Endothelial cell of umbilical vein (primary cell): ENCODE measurements around the gene RNF130. TPM values are rescaled to one million over a fixed set of nuclear protein-coding genes. Genes with fewer than 3 reads are reported as not detected.

Experiments used
- BruUV-seq: library from RNA; stranded (reverse); fragments of 400-500 nt; replicated peaks from 2 replicates; lab custom pipeline; 2021; lab: Mats Ljungman, UMichigan
- CTCF ChIA-PET: fragments of 300-600, 350-600 bp; sonication (Branson Sonifier 250); formaldehyde crosslinking; loops from one replicate; lab custom pipeline; 2021; ENCODE audit warnings: antibody characterized with exemption, inconsistent platforms; lab: Charles Lee
- POLR2A ChIA-PET: fragments of 300-600, 350-600 bp; sonication (Branson Sonifier 250); formaldehyde crosslinking; loops from one replicate; lab custom pipeline; 2021; ENCODE audit warnings: antibody characterized with exemption, inconsistent platforms; lab: Charles Lee
- DNase-seq: peaks from one replicate; pipeline ENCODE4 v3.0.0-alpha.2; 2011; ENCODE audit warnings: low read depth, low spot score
- FAIRE-seq: peaks from 2 replicates; lab custom pipeline; 2011; peaks lifted over from hg19 to GRCh38; lab: Jason Lieb, UNC
- H2AFZ ChIP-seq: 2 replicates; pipeline ENCODE4 v1.6.0; 2012; ENCODE audit warnings: low read depth, low read length, control low read depth, inconsistent platforms
- H3K27ac ChIP-seq: 2 replicates; pipeline ENCODE4 v1.5.1; 2011; ENCODE audit warnings: low read depth, mild to moderate bottlenecking, control low read depth, low read length, moderate library complexity; ENCODE audit not compliant: insufficient read depth
- H3K27me3 ChIP-seq, 2 experiments: 2 replicates each; pipeline versions ENCODE4 v1.6.0 to v1.6.1; 2011; ENCODE audit warnings: low read length in 2 of 2, mixed read lengths in 1 of 2; ENCODE audit not compliant: control insufficient read depth in 2 of 2, insufficient read depth in 2 of 2
- H3K36me3 ChIP-seq, 2 experiments: 2 replicates in 1 of 2; 3 replicates in 1 of 2; pipeline ENCODE4 v1.5.1; 2011; ENCODE audit warnings: low read length in 2 of 2, mild to moderate bottlenecking in 1 of 2, moderate library complexity in 1 of 2; ENCODE audit not compliant: control insufficient read depth in 2 of 2, insufficient read depth in 2 of 2; ENCODE audit errors: extremely low read depth in 1 of 2
- H3K4me1 ChIP-seq: 3 replicates; pipeline ENCODE4 v1.5.1; 2011; ENCODE audit warnings: mild to moderate bottlenecking, low read length; ENCODE audit not compliant: control insufficient read depth, insufficient read depth; ENCODE audit errors: extremely low read depth
- H3K4me2 ChIP-seq: 2 replicates; pipeline ENCODE4 v1.6.1; 2011; ENCODE audit warnings: low read length, control low read depth, mixed read lengths; ENCODE audit not compliant: insufficient read depth
- H3K4me3 ChIP-seq, 3 experiments: fragments of 200-600 bp in 1 of 3; sonication (generic), shearing (Covaris generic) in 1 of 3; replicated peaks in 1 of 3; 2 replicates each; pipeline ENCODE4 v1.5.1; 2011 to 2016; ENCODE audit warnings: control low read depth in 3 of 3, low read length in 3 of 3, mild to moderate bottlenecking in 2 of 3, inconsistent platforms in 1 of 3, low read depth in 1 of 3, moderate library complexity in 1 of 3; ENCODE audit not compliant: insufficient read depth in 1 of 3
- H3K79me2 ChIP-seq: 2 replicates; pipeline ENCODE4 v1.6.0; 2012; ENCODE audit warnings: low read length, inconsistent platforms; ENCODE audit not compliant: control insufficient read depth, insufficient read depth
- H3K9ac ChIP-seq: replicated peaks from 2 replicates; pipeline ENCODE3; 2011; ENCODE audit warnings: low read length, control low read depth; ENCODE audit not compliant: insufficient read depth; ENCODE audit errors: extremely low read depth
- H3K9me1 ChIP-seq: replicated peaks from 3 replicates; pipeline ENCODE4 v1.6.0; 2011; ENCODE audit warnings: mild to moderate bottlenecking, low read length; ENCODE audit not compliant: control insufficient read depth, insufficient read depth; ENCODE audit errors: extremely low read depth
- H3K9me3 ChIP-seq: replicated peaks from 2 replicates; pipeline ENCODE4 v1.5.1; 2012; ENCODE audit warnings: low read length, inconsistent platforms; ENCODE audit not compliant: control insufficient read depth, insufficient read depth
- H4K20me1 ChIP-seq: replicated peaks from 2 replicates; pipeline ENCODE3; 2011; ENCODE audit warnings: mild to moderate bottlenecking, low read length; ENCODE audit not compliant: control insufficient read depth, insufficient read depth; ENCODE audit errors: extremely low read depth
- CTCF ChIP-seq, 2 donors: IDR thresholded peaks; 1 replicate in 1 of 2; 2 replicates in 1 of 2; pipeline ENCODE4 v1.5.1; 2011; ENCODE audit warnings: low read length in 2 of 2, mild to moderate bottlenecking in 2 of 2, moderate library complexity in 2 of 2, control low read depth in 1 of 2, inconsistent platforms in 1 of 2, low read depth in 1 of 2; ENCODE audit not compliant: insufficient read depth in 1 of 2; ENCODE audit errors: extremely low read depth in 1 of 2
- EZH2 ChIP-seq: IDR thresholded peaks from 2 replicates; pipeline ENCODE4 v1.6.1; 2012; ENCODE audit warnings: borderline replicate concordance, low read depth, mild to moderate bottlenecking, moderate library complexity, low read length, inconsistent platforms; ENCODE audit not compliant: severe bottlenecking
- FOS ChIP-seq: IDR thresholded peaks from 2 replicates; pipeline ENCODE4 v1.6.1; 2011; ENCODE audit warnings: mild to moderate bottlenecking, low read length, moderate library complexity, borderline replicate concordance; ENCODE audit not compliant: insufficient read depth
- GATA2 ChIP-seq: IDR thresholded peaks from 2 replicates; pipeline ENCODE4 v1.7.0; 2011; ENCODE audit warnings: low read depth, mild to moderate bottlenecking, moderate library complexity, mixed read lengths, low read length; ENCODE audit not compliant: insufficient read length, insufficient read depth
- JUN ChIP-seq: IDR thresholded peaks from 2 replicates; pipeline ENCODE4 v1.6.1; 2011; ENCODE audit warnings: borderline replicate concordance, low read depth; ENCODE audit not compliant: insufficient read length, insufficient read depth
- MAX ChIP-seq: IDR thresholded peaks from 2 replicates; pipeline ENCODE4 v1.6.1; 2011; ENCODE audit not compliant: insufficient read depth, insufficient read length
- MYC ChIP-seq: IDR thresholded peaks from one replicate; pipeline ENCODE4 v1.6.1; 2011; ENCODE audit warnings: mild to moderate bottlenecking, low read depth, low read length
- POLR2A ChIP-seq: IDR thresholded peaks from 2 replicates; pipeline ENCODE4 v1.6.1; 2012; ENCODE audit warnings: low read depth, mild to moderate bottlenecking, control low read depth, low read length
- POLR2AphosphoS5 ChIP-seq: IDR thresholded peaks from 2 replicates; pipeline ENCODE4 v1.6.1; 2012; ENCODE audit warnings: low read depth, mild to moderate bottlenecking, control low read depth, low read length, moderate library complexity; ENCODE audit not compliant: insufficient read depth
- dilution Hi-C: fragments of 300-500 bp; cut with MboI; formaldehyde crosslinking; loops from one replicate; pipeline ENCODE4 v1.15.0; 2019; ENCODE audit warnings: low sequenced_read_pairs; ENCODE audit not compliant: extremely low pct_ligation_motif_present
- intact Hi-C: fragments of 100-400 bp; cut with micrococcal nuclease; formaldehyde crosslinking; loops from one replicate; pipeline ENCODE4 v1.10.0; 2022
- polyA plus RNA-seq, 4 experiments: library from polyadenylated mRNA; depleted of rRNA in 3 of 4; stranded (reverse) in 3 of 4; unstranded in 1 of 4; fragments of >200 nt; gene quantifications; 2 replicates each; pipeline versions ENCODE4 v1.2.1 to v1.2.3, GENCODE V29; 2011 to 2012; ENCODE audit warnings: missing spikeins in 1 of 4
- total RNA-seq: library from RNA; stranded (reverse); gene quantifications from 2 replicates; pipeline ENCODE4 v1.2.3, GENCODE V29; 2021

The RNF130 gene
- total and polyA plus RNA-seq, 2 donors (not counting 3 experiments of a cell fraction or from before 2014, with no cell fraction given), result 43.0 to 43.1 TPM

GRCh38 chr5:180086816-180087399, 15.3 kb upstream of the RNF130 start:
- Histone ChIP-seq H3K27me3 (peaks cover 5 to 8% of the 10 kb centered on the region in 2 experiments), H3K9me1 (no peaks in the 10 kb centered on the region), H3K36me3 (no peaks in the 10 kb centered on the region), H3K79me2 (no peaks in the 10 kb centered on the region), H3K9ac (no peak overlapping the region), H3K9me3 (no peaks in the 10 kb centered on the region), H3K4me2 (no peak overlapping the region), H3K4me1 (peaks cover 4% of the 10 kb centered on the region), H4K20me1 (no peaks in the 10 kb centered on the region), H3K4me3 (no peak overlapping the region), H3K27ac (no peak overlapping the region), H2AFZ (no peak overlapping the region)
- no peak for FAIRE-seq
- intact Hi-C loops (no loop called here), dilution Hi-C loops (no loop called here)
- CTCF ChIA-PET, result no interaction called here
- no peak for DNase-seq
- BruUV-seq, result no TSS peak
- POLR2A ChIA-PET, result interaction anchor here (0.7 kb wide), 1 partner anchor 385 kb away, joined by 7 read pairs; no protein-coding TSS in a partner anchor
- no peak for TF ChIP-seq POLR2A
- no peak for TF ChIP-seq CTCF (IDR thresholded peaks at IDR 0.05; ENCODE audit: extremely low read depth in 1 of 2, insufficient read depth in 1 of 2, low read depth in 1 of 2, low read length in 2 of 2)
- TF ChIP-seq MYC, result no peak
- no peak for TF ChIP-seq MAX
- no peak for TF ChIP-seq EZH2
- TF ChIP-seq POLR2AphosphoS5, result no peak
- TF ChIP-seq JUN, result no peak
- TF ChIP-seq FOS, result no peak
- no peak for TF ChIP-seq GATA2
